OCI-LY3 (cell line): ENCODE results near the gene NASP.

Source experiments
- H2AFZ ChIP-seq: fragments of 200-600, 300-600 bp; shearing (Covaris generic); 2 replicates; pipeline ENCODE4 v1.6.0; 2014; ENCODE audit warnings: antibody characterized with exemption, low read depth, low read length
- H3K27ac ChIP-seq: fragments of 200-600, 300-600 bp; sonication (generic); 2 replicates; pipeline ENCODE4 v1.5.1; 2014; ENCODE audit warnings: mild to moderate bottlenecking, low read length, moderate library complexity, mixed read lengths
- H3K27me3 ChIP-seq: fragments of 200-600, 300-600 bp; sonication (generic); 2 replicates; pipeline ENCODE4 v1.6.1; 2014; ENCODE audit warnings: low read depth, low read length, mixed read lengths
- H3K36me3 ChIP-seq: fragments of 200-600, 300-600 bp; sonication (generic); replicated peaks from 2 replicates; pipeline ENCODE3; 2014; ENCODE audit warnings: low read depth, low read length, mixed read lengths
- H3K4me1 ChIP-seq: fragments of 300-600, 200-600 bp; sonication (generic); 2 replicates; pipeline ENCODE4 v1.6.1; 2014; ENCODE audit warnings: low read length, mixed read lengths
- H3K4me2 ChIP-seq: fragments of 200-600, 300-600 bp; sonication (generic); 2 replicates; pipeline ENCODE4 v1.6.1; 2014; ENCODE audit warnings: low read length, mixed read lengths
- H3K4me3 ChIP-seq: fragments of 300-600, 200-600 bp; sonication (generic); 2 replicates; pipeline ENCODE4 v1.5.1; 2014; ENCODE audit warnings: antibody characterized with exemption, mild to moderate bottlenecking, low read length, moderate library complexity
- H3K79me2 ChIP-seq: fragments of 300-600, 200-600 bp; shearing (Covaris generic); 2 replicates; pipeline ENCODE4 v1.6.1; 2014; ENCODE audit warnings: mild to moderate bottlenecking, low read length, mixed read lengths
- H3K9ac ChIP-seq: fragments of 300-600, 200-600 bp; shearing (Covaris generic); 2 replicates; pipeline ENCODE4 v1.6.0; 2014; ENCODE audit warnings: mild to moderate bottlenecking, low read length, moderate library complexity
- H3K9me3 ChIP-seq: fragments of 200-600, 300-600 bp; shearing (Covaris generic); 2 replicates; pipeline ENCODE4 v1.6.1; 2014; ENCODE audit warnings: low read length, mixed read lengths; ENCODE audit not compliant: insufficient read depth
- H4K20me1 ChIP-seq: fragments of 200-600, 300-600 bp; sonication (generic); 2 replicates; pipeline ENCODE4 v1.6.1; 2016; ENCODE audit warnings: low read length, mixed read lengths; ENCODE audit not compliant: insufficient read depth
- CTCF ChIP-seq: fragments of 200-600, 300-600 bp; sonication (generic); IDR thresholded peaks from 2 replicates; pipeline ENCODE4 v1.5.1; 2014; ENCODE audit warnings: antibody characterized with exemption, low read length, low read depth
- EZH2phosphoT487 ChIP-seq: fragments of 200-600 bp; shearing (Covaris generic); IDR thresholded peaks from 2 replicates; pipeline ENCODE4 v1.6.1; 2018; ENCODE audit warnings: antibody characterized with exemption, mixed run types, low read depth

Gene NASP

GRCh38 chr1:45583666-45584350 is at the start of gene NASP:
Gene NASP, plus strand, starts transcription at chr1:45584041. Its CDS starts 106 bp downstream, at chr1:45584147.
- Histone ChIP-seq H3K79me2 (peaks cover 49% of the 10 kb centered on the region), H3K4me2 (peak within 1 kb of the TSS; percentile 96), H3K36me3 (peaks cover 8% of the 10 kb centered on the region), H2AFZ (peak within 1 kb of the TSS; percentile 93), H3K27ac (peak within 1 kb of the TSS; percentile 77), H3K9ac (peak within 1 kb of the TSS; percentile 92), H3K27me3 (no peaks in the 10 kb centered on the region), H3K4me1 (peaks cover 27% of the 10 kb centered on the region), H4K20me1 (peaks cover 37% of the 10 kb centered on the region), H3K4me3 (peak within 1 kb of the TSS; percentile 93), H3K9me3 (no peaks in the 10 kb centered on the region)
- TF ChIP-seq EZH2phosphoT487 (no peak), CTCF (peak; percentile 14; the same call in 1 of the 2 replicates)

DNA sequence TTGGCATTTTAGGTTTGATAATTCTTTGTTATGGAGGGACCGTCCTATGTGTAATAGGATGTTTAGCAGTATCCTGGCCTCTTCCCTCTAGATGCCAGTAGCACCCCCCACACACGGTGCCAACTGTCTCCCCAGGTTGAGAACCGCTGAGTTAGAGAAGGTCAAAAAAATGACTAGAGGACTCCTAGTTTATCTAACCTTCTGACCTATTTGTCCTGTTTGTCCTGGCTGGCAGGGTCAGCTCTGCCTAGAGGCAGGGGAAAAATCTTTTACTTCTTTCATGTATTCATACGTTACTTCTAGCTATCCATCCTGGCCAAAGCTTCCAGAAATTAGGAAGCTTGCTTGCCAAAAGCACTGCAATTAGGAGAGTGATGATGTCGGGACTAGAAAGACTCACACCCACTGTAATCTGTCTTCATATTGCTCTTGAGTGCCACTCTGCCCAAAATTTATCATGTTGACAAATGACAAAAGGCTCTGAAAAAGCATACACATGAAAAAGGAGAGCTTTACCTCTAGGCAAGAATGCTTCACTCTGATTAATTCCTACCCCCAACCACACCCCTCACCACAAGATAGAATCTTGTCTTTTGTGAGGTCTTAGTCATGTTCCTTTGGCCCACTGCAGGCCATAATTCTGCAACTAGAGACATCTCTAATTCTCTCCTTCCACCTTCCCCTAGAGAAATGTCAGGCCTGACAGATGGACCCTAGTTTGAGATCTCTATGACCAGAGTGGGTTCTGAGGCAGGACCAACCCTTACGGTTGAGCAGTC is 47.7 kb upstream of the NASP start:
- Histone ChIP-seq H3K36me3 (no peaks in the 10 kb centered on the region), H3K4me3 (no peak overlapping the region), H3K9ac (no peak overlapping the region), H3K9me3 (no peaks in the 10 kb centered on the region), H3K27ac (no peak overlapping the region), H3K4me1 (peaks cover 5% of the 10 kb centered on the region; the same call in 1 of the 2 replicates), H3K79me2 (no peaks in the 10 kb centered on the region), H2AFZ (no peak overlapping the region), H3K27me3 (no peaks in the 10 kb centered on the region), H4K20me1 (no peaks in the 10 kb centered on the region), H3K4me2 (no peak overlapping the region)
- TF ChIP-seq EZH2phosphoT487: no peak
- TF ChIP-seq CTCF: no peak

- TF ChIP-seq CTCF (no peak), EZH2phosphoT487 (no peak)
- Histone ChIP-seq H3K4me2 (no peak overlapping the region), H3K9ac (no peak overlapping the region), H4K20me1 (no peaks in the 10 kb centered on the region), H2AFZ (no peak overlapping the region), H3K27me3 (no peaks in the 10 kb centered on the region), H3K27ac (no peak overlapping the region), H3K36me3 (no peaks in the 10 kb centered on the region), H3K4me3 (no peak overlapping the region), H3K9me3 (no peaks in the 10 kb centered on the region), H3K79me2 (no peaks in the 10 kb centered on the region), H3K4me1 (peaks cover 5% of the 10 kb centered on the region; the same call in 1 of the 2 replicates)
Measured at GRCh38 chr1:45536886-45537285, 47.0 kb upstream of the NASP start.

- Histone ChIP-seq H3K9ac (no peak overlapping the region), H3K27ac (no peak overlapping the region), H4K20me1 (no peaks in the 10 kb centered on the region), H3K9me3 (no peaks in the 10 kb centered on the region), H3K79me2 (no peaks in the 10 kb centered on the region), H3K36me3 (no peaks in the 10 kb centered on the region), H2AFZ (no peak overlapping the region), H3K4me2 (no peak overlapping the region), H3K4me3 (no peak overlapping the region), H3K27me3 (no peaks in the 10 kb centered on the region), H3K4me1 (peaks cover 34% of the 10 kb centered on the region)
- TF ChIP-seq CTCF: no peak
- no peak for TF ChIP-seq EZH2phosphoT487
Measured at GRCh38 chr1:45541193-45541592, 42.6 kb upstream of the NASP start.
